K562 (cell line): ENCODE results near the gene MMEL1. TPM values are rescaled to one million over a fixed set of nuclear protein-coding genes. Genes with fewer than 3 reads are reported as not detected.

ENCODE experiments used
- ATAC-seq: fragments of 200-7000 bp; cut with Tn5 transposase; 3 replicates; pipeline ENCODE4 v1.9.1; 2020; ENCODE audit warnings: moderate library complexity
- BruUV-seq: library from RNA; stranded (reverse); fragments of 400-500 nt; replicated peaks from 2 replicates; lab custom pipeline; 2021; lab: Mats Ljungman, UMichigan
- CTCF ChIA-PET: fragments of 300-600 bp; formaldehyde crosslinking; extraction: SDS; loops from one replicate; lab custom pipeline; 2021; ENCODE audit warnings: low intra/inter-chr PET ratio; lab: Yijun Ruan, JAX
- POLR2A ChIA-PET: fragments of 300-600, 350-650 bp; sonication (Branson Sonifier 250); formaldehyde crosslinking; extraction: SDS; loops from one replicate; lab custom pipeline; 2021; ENCODE audit warnings: antibody characterized with exemption, inconsistent platforms; lab: Yijun Ruan, JAX
- DNase-seq, 4 experiments: peaks; one replicate each; pipeline versions ENCODE4 v3.0.0 to v3.0.0-alpha.2; 2011 to 2018; ENCODE audit warnings: low spot score in 3 of 4, mixed read lengths in 3 of 4; ENCODE audit errors: extremely low read depth in 1 of 4
- FAIRE-seq: peaks from 2 replicates; lab custom pipeline; 2011; peaks lifted over from hg19 to GRCh38; lab: Jason Lieb, UNC
- H2AFZ ChIP-seq: 2 replicates; pipeline ENCODE4 v1.6.0; 2011; ENCODE audit warnings: low read depth, low read length, control low read depth, inconsistent platforms
- H3K27ac ChIP-seq: fragments of 200-600 bp; 3 replicates; pipeline ENCODE4 v1.8.0; 2011; ENCODE audit warnings: low read depth, mild to moderate bottlenecking, control low read depth, inconsistent platforms, low read length, moderate library complexity, mixed read lengths; ENCODE audit errors: extremely low read depth
- H3K27me3 ChIP-seq, 2 experiments: fragments of 300-600 bp in 1 of 2; 2 replicates in 1 of 2; 3 replicates in 1 of 2; pipeline versions ENCODE4 v1.6.0 to v1.8.0; 2011; ENCODE audit warnings: inconsistent platforms in 2 of 2, low read length in 2 of 2, mild to moderate bottlenecking in 1 of 2, mixed read lengths in 1 of 2, moderate library complexity in 1 of 2; ENCODE audit not compliant: control insufficient read depth in 2 of 2, insufficient read depth in 2 of 2
- H3K36me3 ChIP-seq: fragments of 300-600 bp; 3 replicates; pipeline ENCODE4 v1.8.0; 2011; ENCODE audit warnings: mild to moderate bottlenecking, low read length, inconsistent platforms; ENCODE audit not compliant: control insufficient read depth, insufficient read depth
- H3K4me1 ChIP-seq, 2 experiments: fragments of 200-600 bp in 1 of 2; replicated peaks in 1 of 2; 2 replicates in 1 of 2; 3 replicates in 1 of 2; pipeline versions ENCODE4 v1.5.1 to v1.8.0; 2011; ENCODE audit warnings: inconsistent platforms in 2 of 2, low read length in 2 of 2, mild to moderate bottlenecking in 1 of 2, mixed read lengths in 1 of 2, moderate library complexity in 1 of 2; ENCODE audit not compliant: control insufficient read depth in 2 of 2, insufficient read depth in 2 of 2
- H3K4me2 ChIP-seq: 2 replicates; pipeline ENCODE4 v1.6.1; 2011; ENCODE audit warnings: low read length, control low read depth, inconsistent platforms, mixed read lengths; ENCODE audit not compliant: insufficient read depth
- H3K4me3 ChIP-seq: fragments of 200-600 bp; sonication (generic), shearing (Covaris generic); 2 replicates; pipeline ENCODE4 v1.5.1; 2016; ENCODE audit warnings: control low read depth, inconsistent platforms
- H3K79me2 ChIP-seq: fragments of 200-600 bp; 3 replicates; pipeline ENCODE4 v1.8.0; 2011; ENCODE audit warnings: low read length, inconsistent platforms; ENCODE audit not compliant: control insufficient read depth, insufficient read depth
- H3K9ac ChIP-seq, 2 experiments: 2 replicates each; pipeline versions ENCODE4 v1.6.0 to v1.6.1; 2011; ENCODE audit warnings: low read depth in 2 of 2, low read length in 2 of 2, control low read depth in 1 of 2, inconsistent platforms in 1 of 2, mild to moderate bottlenecking in 1 of 2, mixed read lengths in 1 of 2; ENCODE audit not compliant: insufficient read depth in 1 of 2
- H3K9me1 ChIP-seq: one replicate; pipeline ENCODE4 v1.6.0; 2011; ENCODE audit warnings: inconsistent platforms, mild to moderate bottlenecking, low read length, moderate library complexity; ENCODE audit not compliant: control insufficient read depth, insufficient read depth
- H3K9me3 ChIP-seq: replicated peaks from 2 replicates; pipeline ENCODE4 v1.5.1; 2011; ENCODE audit warnings: low read depth, low read length, inconsistent platforms; ENCODE audit not compliant: control insufficient read depth, insufficient read depth
- H4K20me1 ChIP-seq: replicated peaks from 2 replicates; pipeline ENCODE4 v1.6.1; 2011; ENCODE audit warnings: low read length, inconsistent platforms, mixed read lengths; ENCODE audit not compliant: control insufficient read depth, insufficient read depth
- MCM7 ChIP-seq, 2 experiments: fragments of 450-650 bp; IDR thresholded peaks; 2 replicates each; pipeline ENCODE4 v1.6.1; 2016 to 2018
- MEF2A ChIP-seq: IDR thresholded peaks from 2 replicates; pipeline ENCODE4 v1.6.1; 2011; ENCODE audit warnings: low read depth, mild to moderate bottlenecking, low read length, moderate library complexity; ENCODE audit not compliant: control insufficient read depth
- NCOA6 ChIP-seq: fragments of 450-650 bp; IDR thresholded peaks from 2 replicates; pipeline ENCODE4 v1.6.1; 2017; ENCODE audit warnings: mild to moderate bottlenecking
- PTTG1 ChIP-seq: fragments of 450-650 bp; IDR thresholded peaks from 2 replicates; pipeline ENCODE4 v1.6.1; 2016; ENCODE audit warnings: low read depth, mild to moderate bottlenecking, missing genetic modification characterization, missing compliant biosample characterization
- RB1 ChIP-seq: fragments of 450-650 bp; IDR thresholded peaks from 2 replicates; pipeline ENCODE4 v1.6.1; 2017; ENCODE audit warnings: low read depth, mild to moderate bottlenecking
- SETDB1 ChIP-seq: IDR thresholded peaks from one replicate; pipeline ENCODE4 v1.6.1; 2012; ENCODE audit warnings: low read length, control low read depth, inconsistent platforms
- SRF ChIP-seq, 2 experiments: fragments of 250-450, 450-650 bp in 1 of 2; sonication (Bioruptor Pico) in 1 of 2; sonication (generic) in 1 of 2; formaldehyde crosslinking; IDR thresholded peaks; 2 replicates each; pipeline versions ENCODE4 v1.5.0 to v1.5.1; 2020 to 2022; ENCODE audit warnings: mild to moderate bottlenecking in 1 of 2, missing genetic modification reagents in 1 of 2
- TFAM ChIP-seq: fragments of 250-450 bp; sonication (Bioruptor Pico); conservative IDR thresholded peaks from 2 replicates; pipeline ENCODE4 v1.5.0; 2021; ENCODE audit warnings: mild to moderate bottlenecking, moderate library complexity
- U2AF2 ChIP-seq: fragments of 200-400 bp; formaldehyde crosslinking; optimal IDR thresholded peaks from 2 replicates; pipeline ENCODE3; 2017; ENCODE audit warnings: low read depth, mild to moderate bottlenecking, low read length
- ZNF175 ChIP-seq: fragments of 200-800 bp; sonication (Bioruptor generic); IDR thresholded peaks from 2 replicates; pipeline ENCODE4 v1.6.1; 2016; ENCODE audit warnings: low read depth, mild to moderate bottlenecking, missing genetic modification characterization, missing compliant biosample characterization
- ZNF507 ChIP-seq: conservative IDR thresholded peaks from 2 replicates; pipeline ENCODE4 v1.6.1; 2017; ENCODE audit warnings: missing genetic modification characterization, missing compliant biosample characterization
- ZNF551 ChIP-seq: fragments of 250-450 bp; sonication (Bioruptor Pico); IDR thresholded peaks from 2 replicates; pipeline ENCODE4 v1.5.0; 2021; ENCODE audit warnings: mild to moderate bottlenecking, moderate library complexity
- WGBS: fragments of 100-300 bp; shearing (Covaris generic); methylation state at CpG from one replicate; pipeline ENCODE4 v1.1.6; 2016; ENCODE audit warnings: low coverage, mixed read lengths; ENCODE audit not compliant: insufficient coverage; ENCODE audit errors: missing lambda C conversion rate; 5-methylcytosine and 5-hydroxymethylcytosine counted together
- in situ Hi-C: fragments of 300-500 bp; cut with MboI; formaldehyde crosslinking; loops from 4 replicates; pipeline ENCODE4 v1.15.0; 2018; ENCODE audit warnings: inconsistent platforms, mixed read lengths
- intact Hi-C: fragments of 100-400 bp; cut with micrococcal nuclease; formaldehyde crosslinking; loops from 2 replicates; pipeline ENCODE4 v1.14.2; 2022
- polyA plus RNA-seq, 8 experiments: library from polyadenylated mRNA; depleted of rRNA in 4 of 8; stranded (reverse) in 5 of 8; unstranded in 3 of 8; fragments of >200 nt; fragmentation: Nextera tagmentation in 2 of 8; fragmentation: Illumina TruSeq in 1 of 8; extraction: Ambion mirVana in 2 of 8; extraction: Trizol in 1 of 8; gene quantifications; 2 replicates each; pipeline versions ENCODE4 v1.2.1 to v1.2.3, GENCODE V29; 2011 to 2014; ENCODE audit warnings: inconsistent platforms in 1 of 8, missing spikeins in 1 of 8
- total RNA-seq, 7 experiments: library from RNA; depleted of rRNA in 6 of 7; stranded (reverse); fragments of >200 nt in 6 of 7; fragmentation: Illumina TruSeq in 2 of 7; extraction: Trizol in 2 of 7; gene quantifications; 2 replicates each; pipeline versions ENCODE4 v1.2.1 to v1.2.3, GENCODE V29; 2011 to 2021; ENCODE audit warnings: low replicate concordance in 1 of 7
- TF ChIP-seq, protein P1 (sequence below): IDR thresholded peaks from 2 replicates; pipeline ENCODE4 v1.6.1; 2011; ENCODE audit warnings: borderline replicate concordance, low read depth, mild to moderate bottlenecking, moderate library complexity, low read length; ENCODE audit not compliant: insufficient read depth, poor library complexity, severe bottlenecking

MMEL1 gene
- total and polyA plus RNA-seq, 9 of the 15 experiments (the other 6 are each of a cell fraction or from before 2014, with no cell fraction given), result not detected

DNA sequence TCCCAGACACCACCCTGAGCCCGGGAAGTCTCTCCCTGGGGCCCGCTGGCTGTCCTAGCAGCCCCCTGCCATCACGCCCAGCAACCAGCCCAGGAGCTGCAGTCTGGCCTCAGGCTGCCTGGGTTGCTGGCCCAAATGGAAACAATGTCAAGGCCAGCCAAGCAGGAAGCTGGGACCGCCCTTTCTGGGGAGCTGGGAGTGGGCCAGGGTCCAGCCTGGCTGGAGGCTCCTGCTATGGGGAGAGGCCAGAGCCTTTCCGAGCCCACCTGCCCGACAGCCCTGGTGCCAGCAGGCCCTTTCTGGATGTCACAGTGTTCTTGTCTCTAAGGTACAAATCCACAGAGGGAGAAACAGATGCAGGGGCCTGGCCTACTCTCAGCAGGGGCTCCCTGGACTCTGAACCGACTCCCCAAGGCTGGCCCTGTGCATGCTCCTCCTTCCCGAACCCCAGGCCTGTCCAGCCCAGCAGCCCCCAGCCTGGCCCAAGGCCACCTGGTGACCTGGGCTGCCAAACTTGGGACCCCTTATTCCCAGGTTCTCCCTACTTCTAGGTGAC is 1.2 kb upstream of the MMEL1 start:
- Histone ChIP-seq H3K27me3 (peaks cover 0 to 4% of the 10 kb centered on the region in 2 experiments; a peak in 1 of 5 replicates), H3K4me1 (peaks cover 0 to 13% of the 10 kb centered on the region in 2 experiments; a peak in 1 of 5 replicates), H3K79me2 (no peaks in the 10 kb centered on the region), H3K9me3 (peaks cover 10% of the 10 kb centered on the region), H3K36me3 (no peaks in the 10 kb centered on the region), H3K9me1 (no peaks in the 10 kb centered on the region), H3K4me3 (no peak overlapping the region), H4K20me1 (no peaks in the 10 kb centered on the region), H2AFZ (no peak overlapping the region), H3K27ac (no peak overlapping the region), H3K9ac (peak overlapping the region in 1 of 2 experiments; percentile 8; a peak in 1 of 4 replicates), H3K4me2 (no peak overlapping the region)
- no TSS peak for BruUV-seq
- no peak for TF ChIP-seq MCM7 (IDR thresholded peaks at IDR 0.05)
- TF ChIP-seq ZNF175 (CRISPR knock-in tag), result no peak
- no peak for TF ChIP-seq MEF2A
- TF ChIP-seq NCOA6, result no peak
- no peak for TF ChIP-seq SETDB1
- TF ChIP-seq SRF (CRISPR knock-in tag; IDR thresholded peaks at IDR 0.05), result no peak
- TF ChIP-seq ZNF551 (CRISPR knock-in tag), result no peak
- no peak for TF ChIP-seq PTTG1 (tag)
- no peak for TF ChIP-seq U2AF2
- TF ChIP-seq, protein P1, sequence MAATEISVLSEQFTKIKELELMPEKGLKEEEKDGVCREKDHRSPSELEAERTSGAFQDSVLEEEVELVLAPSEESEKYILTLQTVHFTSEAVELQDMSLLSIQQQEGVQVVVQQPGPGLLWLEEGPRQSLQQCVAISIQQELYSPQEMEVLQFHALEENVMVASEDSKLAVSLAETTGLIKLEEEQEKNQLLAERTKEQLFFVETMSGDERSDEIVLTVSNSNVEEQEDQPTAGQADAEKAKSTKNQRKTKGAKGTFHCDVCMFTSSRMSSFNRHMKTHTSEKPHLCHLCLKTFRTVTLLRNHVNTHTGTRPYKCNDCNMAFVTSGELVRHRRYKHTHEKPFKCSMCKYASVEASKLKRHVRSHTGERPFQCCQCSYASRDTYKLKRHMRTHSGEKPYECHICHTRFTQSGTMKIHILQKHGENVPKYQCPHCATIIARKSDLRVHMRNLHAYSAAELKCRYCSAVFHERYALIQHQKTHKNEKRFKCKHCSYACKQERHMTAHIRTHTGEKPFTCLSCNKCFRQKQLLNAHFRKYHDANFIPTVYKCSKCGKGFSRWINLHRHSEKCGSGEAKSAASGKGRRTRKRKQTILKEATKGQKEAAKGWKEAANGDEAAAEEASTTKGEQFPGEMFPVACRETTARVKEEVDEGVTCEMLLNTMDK, result no peak
- no peak for TF ChIP-seq RB1
- no peak for TF ChIP-seq TFAM (CRISPR knock-in tag)
- no peak for TF ChIP-seq ZNF507 (tag)
- intact Hi-C loops (no loop called here), in situ Hi-C loops (loop anchor here (10.0 kb wide), 1 partner anchor 219 kb away; the partner anchor contains the start of gene PEX10)
- FAIRE-seq (no peak), DNase-seq (no peak), ATAC-seq (no peak)
- WGBS, result 0% methylated on average over 8 of the region's 8 CpGs
- ChIA-PET POLR2A (interaction anchor here (0.8 kb wide), 2 partner anchors 9 to 14 kb away, joined by 3 to 6 read pairs; no protein-coding TSS in a partner anchor), CTCF (no interaction called here)
